ENCODE data around the gene ANKRD9. TPM values are rescaled to one million over a fixed set of nuclear protein-coding genes. Genes with fewer than 3 reads are reported as not detected.
A peak's percentile ranks its signal among the peaks of the same experiment; 100 is the strongest.

Gene ANKRD9, protein sequence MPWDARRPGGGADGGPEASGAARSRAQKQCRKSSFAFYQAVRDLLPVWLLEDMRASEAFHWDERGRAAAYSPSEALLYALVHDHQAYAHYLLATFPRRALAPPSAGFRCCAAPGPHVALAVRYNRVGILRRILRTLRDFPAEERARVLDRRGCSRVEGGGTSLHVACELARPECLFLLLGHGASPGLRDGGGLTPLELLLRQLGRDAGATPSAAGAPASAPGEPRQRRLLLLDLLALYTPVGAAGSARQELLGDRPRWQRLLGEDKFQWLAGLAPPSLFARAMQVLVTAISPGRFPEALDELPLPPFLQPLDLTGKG
- polyA plus RNA-seq (1.5 and 2.0 TPM in 2 replicates), polyA minus RNA-seq (2.2 TPM in 2 replicates)

DNA sequence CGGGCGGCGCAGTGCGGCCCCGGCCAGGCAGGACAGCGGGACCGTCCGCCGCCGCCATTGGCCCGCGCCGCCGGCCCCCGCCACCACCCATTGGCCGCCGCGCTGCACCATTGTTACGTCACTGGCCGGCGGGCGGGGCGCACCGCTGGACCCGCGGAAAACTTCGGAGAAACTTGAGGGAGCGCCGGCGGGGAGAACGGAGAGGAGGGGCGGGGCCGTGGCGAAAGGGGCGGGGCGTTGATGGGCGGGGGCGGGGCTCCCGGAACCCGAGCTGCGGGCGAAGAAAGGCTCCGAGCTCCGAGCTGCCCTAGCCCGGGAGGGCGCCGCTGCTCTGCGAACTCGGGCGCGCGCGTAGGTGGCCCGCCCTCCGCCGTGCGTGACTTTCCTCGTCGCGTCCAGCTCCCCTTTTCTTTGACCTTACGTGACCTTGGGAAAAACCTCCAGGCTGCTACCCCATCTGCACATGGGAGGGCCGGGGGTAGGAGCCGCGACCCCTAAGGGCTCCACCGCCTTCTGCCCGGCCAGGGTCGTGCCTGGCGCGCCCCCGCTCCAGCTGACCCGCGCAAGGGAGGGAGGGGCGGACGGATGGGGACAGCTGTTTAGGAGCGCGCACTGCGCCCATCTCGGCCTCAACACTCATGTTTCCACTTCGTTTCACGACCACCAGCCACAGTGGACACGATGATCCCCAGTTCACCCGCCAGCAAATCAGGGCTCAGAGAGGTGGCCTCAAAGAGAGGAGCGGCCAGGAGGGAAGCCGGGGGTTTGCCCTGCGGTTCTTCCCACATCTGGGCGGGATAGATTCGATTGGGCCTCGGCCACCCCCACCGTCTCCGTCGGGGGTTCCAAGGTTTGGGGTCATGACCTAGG lies at the start of gene ANKRD9:
Gene ANKRD9 (minus strand): TSS at position 31 of the 870 bp plus-strand sequence. CDS start 1,887 bp downstream, outside the sequence.
- Histone ChIP-seq H2AFZ (ENCODE audit: low read depth, low read length) (peak within 1 kb of the TSS; percentile 4), H3K36me3 (ENCODE audit: insufficient read depth, low read length) (no peaks in the 10 kb centered on the region), H3F3A (ENCODE audit: insufficient read depth, low read length, poor library complexity, severe bottlenecking) (no peaks in the 10 kb centered on the region), H3K4me3 (ENCODE audit: low read length) (peak within 1 kb of the TSS; percentile 83), H3K27ac (ENCODE audit: low read length) (no peak within 1 kb of the TSS), H3K9ac (ENCODE audit: low read length) (peak within 1 kb of the TSS; percentile 56), H3K27me3 (ENCODE audit: insufficient read depth, low read depth, low read length) (peaks cover 4% of the 10 kb centered on the region), H3K9me3 (ENCODE audit: low read length) (no peaks in the 10 kb centered on the region), H3K4me2 (ENCODE audit: low read length) (peak within 1 kb of the TSS; percentile 44), H3K9me2 (ENCODE audit: insufficient read depth, low read length) (no peaks in the 10 kb centered on the region), H3K79me2 (replicated peaks; ENCODE audit: insufficient read depth, low read length) (no peaks in the 10 kb centered on the region), H4K20me1 (ENCODE audit: insufficient read depth) (no peaks in the 10 kb centered on the region)
- TF ChIP-seq MXI1 (conservative IDR thresholded peaks at IDR 0.05; ENCODE audit: poor library complexity, severe bottlenecking) (peak; percentile 38), EZH2 (IDR thresholded peaks at IDR 0.05; ENCODE audit: borderline replicate concordance, insufficient read depth, low read length, poor library complexity, severe bottlenecking) (no peak)
- TF ChIP-seq, protein P1, sequence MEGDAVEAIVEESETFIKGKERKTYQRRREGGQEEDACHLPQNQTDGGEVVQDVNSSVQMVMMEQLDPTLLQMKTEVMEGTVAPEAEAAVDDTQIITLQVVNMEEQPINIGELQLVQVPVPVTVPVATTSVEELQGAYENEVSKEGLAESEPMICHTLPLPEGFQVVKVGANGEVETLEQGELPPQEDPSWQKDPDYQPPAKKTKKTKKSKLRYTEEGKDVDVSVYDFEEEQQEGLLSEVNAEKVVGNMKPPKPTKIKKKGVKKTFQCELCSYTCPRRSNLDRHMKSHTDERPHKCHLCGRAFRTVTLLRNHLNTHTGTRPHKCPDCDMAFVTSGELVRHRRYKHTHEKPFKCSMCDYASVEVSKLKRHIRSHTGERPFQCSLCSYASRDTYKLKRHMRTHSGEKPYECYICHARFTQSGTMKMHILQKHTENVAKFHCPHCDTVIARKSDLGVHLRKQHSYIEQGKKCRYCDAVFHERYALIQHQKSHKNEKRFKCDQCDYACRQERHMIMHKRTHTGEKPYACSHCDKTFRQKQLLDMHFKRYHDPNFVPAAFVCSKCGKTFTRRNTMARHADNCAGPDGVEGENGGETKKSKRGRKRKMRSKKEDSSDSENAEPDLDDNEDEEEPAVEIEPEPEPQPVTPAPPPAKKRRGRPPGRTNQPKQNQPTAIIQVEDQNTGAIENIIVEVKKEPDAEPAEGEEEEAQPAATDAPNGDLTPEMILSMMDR (IDR thresholded peaks at IDR 0.05; ENCODE audit: poor library complexity, severe bottlenecking) = peak; percentile 22

DNA sequence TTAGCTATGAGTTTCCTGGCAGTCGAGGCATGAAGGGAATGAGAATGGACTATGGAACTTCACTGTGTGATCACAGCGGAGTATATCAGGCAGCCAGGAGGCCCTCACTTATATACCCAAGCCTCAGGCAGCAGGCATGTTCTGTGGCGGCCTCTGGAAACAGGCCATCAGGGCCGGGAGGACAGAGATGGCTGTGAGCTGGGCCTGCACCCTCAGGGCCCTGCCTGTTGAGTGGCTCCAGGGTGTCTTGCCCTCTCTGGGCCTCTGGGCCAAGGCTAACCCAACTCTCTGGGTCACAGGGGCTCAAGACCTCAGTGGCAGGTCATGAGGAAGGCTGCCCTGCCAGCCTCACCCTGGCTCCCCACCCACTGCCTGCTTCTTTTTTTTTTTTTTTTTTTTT lies 49.0 kb upstream of the ANKRD9 start:
- Histone ChIP-seq H3K4me2 (ENCODE audit: low read length) (no peak overlapping the region), H3K27me3 (ENCODE audit: insufficient read depth, low read depth, low read length) (peaks cover 12% of the 10 kb centered on the region), H3K36me3 (ENCODE audit: insufficient read depth, low read length) (no peaks in the 10 kb centered on the region), H3K4me3 (ENCODE audit: low read length) (no peak overlapping the region), H3K79me2 (replicated peaks; ENCODE audit: insufficient read depth, low read length) (no peaks in the 10 kb centered on the region), H3K9me2 (ENCODE audit: insufficient read depth, low read length) (no peaks in the 10 kb centered on the region), H2AFZ (ENCODE audit: low read depth, low read length) (no peak overlapping the region), H3F3A (ENCODE audit: insufficient read depth, low read length, poor library complexity, severe bottlenecking) (no peaks in the 10 kb centered on the region), H3K9me3 (ENCODE audit: low read length) (no peaks in the 10 kb centered on the region), H3K9ac (ENCODE audit: low read length) (no peak overlapping the region), H4K20me1 (ENCODE audit: insufficient read depth) (no peaks in the 10 kb centered on the region), H3K27ac (ENCODE audit: low read length) (no peak overlapping the region)
- TF ChIP-seq MXI1 (conservative IDR thresholded peaks at IDR 0.05; ENCODE audit: poor library complexity, severe bottlenecking) (no peak), EP300 (conservative IDR thresholded peaks at IDR 0.05; ENCODE audit: poor library complexity, severe bottlenecking) (no peak), EZH2 (IDR thresholded peaks at IDR 0.05; ENCODE audit: borderline replicate concordance, insufficient read depth, low read length, poor library complexity, severe bottlenecking) (no peak), RAD21 (conservative IDR thresholded peaks at IDR 0.05) (no peak), TAF1 (IDR thresholded peaks at IDR 0.05; ENCODE audit: low read depth) (no peak), SMC3 (conservative IDR thresholded peaks at IDR 0.05; ENCODE audit: poor library complexity) (no peak), POLR2AphosphoS5 (IDR thresholded peaks at IDR 0.05) (no peak)
- TF ChIP-seq, protein P2, sequence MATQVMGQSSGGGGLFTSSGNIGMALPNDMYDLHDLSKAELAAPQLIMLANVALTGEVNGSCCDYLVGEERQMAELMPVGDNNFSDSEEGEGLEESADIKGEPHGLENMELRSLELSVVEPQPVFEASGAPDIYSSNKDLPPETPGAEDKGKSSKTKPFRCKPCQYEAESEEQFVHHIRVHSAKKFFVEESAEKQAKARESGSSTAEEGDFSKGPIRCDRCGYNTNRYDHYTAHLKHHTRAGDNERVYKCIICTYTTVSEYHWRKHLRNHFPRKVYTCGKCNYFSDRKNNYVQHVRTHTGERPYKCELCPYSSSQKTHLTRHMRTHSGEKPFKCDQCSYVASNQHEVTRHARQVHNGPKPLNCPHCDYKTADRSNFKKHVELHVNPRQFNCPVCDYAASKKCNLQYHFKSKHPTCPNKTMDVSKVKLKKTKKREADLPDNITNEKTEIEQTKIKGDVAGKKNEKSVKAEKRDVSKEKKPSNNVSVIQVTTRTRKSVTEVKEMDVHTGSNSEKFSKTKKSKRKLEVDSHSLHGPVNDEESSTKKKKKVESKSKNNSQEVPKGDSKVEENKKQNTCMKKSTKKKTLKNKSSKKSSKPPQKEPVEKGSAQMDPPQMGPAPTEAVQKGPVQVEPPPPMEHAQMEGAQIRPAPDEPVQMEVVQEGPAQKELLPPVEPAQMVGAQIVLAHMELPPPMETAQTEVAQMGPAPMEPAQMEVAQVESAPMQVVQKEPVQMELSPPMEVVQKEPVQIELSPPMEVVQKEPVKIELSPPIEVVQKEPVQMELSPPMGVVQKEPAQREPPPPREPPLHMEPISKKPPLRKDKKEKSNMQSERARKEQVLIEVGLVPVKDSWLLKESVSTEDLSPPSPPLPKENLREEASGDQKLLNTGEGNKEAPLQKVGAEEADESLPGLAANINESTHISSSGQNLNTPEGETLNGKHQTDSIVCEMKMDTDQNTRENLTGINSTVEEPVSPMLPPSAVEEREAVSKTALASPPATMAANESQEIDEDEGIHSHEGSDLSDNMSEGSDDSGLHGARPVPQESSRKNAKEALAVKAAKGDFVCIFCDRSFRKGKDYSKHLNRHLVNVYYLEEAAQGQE (IDR thresholded peaks at IDR 0.05; ENCODE audit: borderline replicate concordance) = no peak
- TF ChIP-seq, protein P1 (IDR thresholded peaks at IDR 0.05; ENCODE audit: poor library complexity, severe bottlenecking) = no peak

Data from neural cell (in vitro differentiated cells).